Right lobe of liver (tissue), 6 donors: ENCODE data around the gene MSL1. TPM values are rescaled to one million over a fixed set of nuclear protein-coding genes. Genes with fewer than 3 reads are reported as not detected.

ENCODE experiments used
- ATAC-seq, 4 donors: fragments of 200-7000 bp; cut with Tn5 transposase; one replicate each; pipeline ENCODE4 v1.9.1; 2020; ENCODE audit warnings: mild to moderate bottlenecking in 4 of 4, moderate library complexity in 4 of 4
- DNase-seq, 3 donors: peaks; one replicate each; pipeline ENCODE4 v3.0.0-alpha.2; 2020
- H3K27ac ChIP-seq, 3 donors: fragments of 200-600 bp; one replicate each; pipeline ENCODE4 v1.8.0; 2022
- H3K27me3 ChIP-seq, 2 donors: fragments of 200-600 bp; one replicate each; pipeline ENCODE4 v1.8.0; 2022
- H3K36me3 ChIP-seq, 4 donors: fragments of 200-600 bp; sonication (generic) in 1 of 4; one replicate each; pipeline versions ENCODE4 v1.5.1 to v1.8.0; 2017 to 2022; ENCODE audit warnings: control low read depth in 1 of 4
- H3K4me1 ChIP-seq, 4 donors: fragments of 200-600 bp; sonication (generic) in 1 of 4; one replicate each; pipeline versions ENCODE4 v1.5.1 to v1.8.0; 2017 to 2022; ENCODE audit warnings: control low read depth in 1 of 4
- H3K4me3 ChIP-seq, 3 donors: fragments of 200-600 bp; one replicate each; pipeline ENCODE4 v1.8.0; 2022
- H3K9me3 ChIP-seq, 4 donors: fragments of 200-600 bp; sonication (generic) in 1 of 4; one replicate each; pipeline versions ENCODE4 v1.5.1 to v1.8.0; 2017 to 2022; ENCODE audit warnings: control low read depth in 1 of 4
- POLR2A ChIP-seq: fragments of 450-650 bp; IDR thresholded peaks from one replicate; pipeline ENCODE4 v1.6.1; 2017; ENCODE audit warnings: antibody characterized with exemption, mild to moderate bottlenecking
- WGBS: methylation state at CpG from one replicate; pipeline ENCODE4 v1.1.6; 2018; ENCODE audit warnings: low coverage, low lambda C conversion rate; ENCODE audit not compliant: insufficient coverage; ENCODE audit errors: missing lambda C conversion rate; 5-methylcytosine and 5-hydroxymethylcytosine counted together
- intact Hi-C, 2 donors: fragments of 100-400 bp; cut with DNase I; formaldehyde crosslinking; loops; one replicate each; pipeline versions ENCODE4 v1.11.2 to v1.14.1; 2022
- total RNA-seq, 6 experiments: library from RNA; depleted of rRNA in 2 of 6; stranded (reverse); fragments of >200 nt in 2 of 6; fragmentation: NEBNext Ultra II Directional in 3 of 6; extraction: Animal tissue kit (Norgen Biotek cat#: 25700) in 3 of 6; gene quantifications; one replicate each; pipeline versions ENCODE4 v1.1.0 to v1.2.4, GENCODE V29; 2016 to 2023
- TF ChIP-seq, protein P1 (sequence below), 4 donors: fragments of 200-600 bp in 3 of 4; fragments of 450-650 bp in 1 of 4; IDR thresholded peaks; one replicate each; pipeline versions ENCODE4 v1.5.1 to v1.8.0; 2016 to 2022; ENCODE audit warnings: antibody characterized with exemption in 4 of 4, mild to moderate bottlenecking in 2 of 4
- donor health status: DM: no; HTN: yes; CAD: no.
- donor health status: DM: no; HTN: no; CAD: no.
- donor health status: DM: no; HTN: no; CAD: no.
- donor health status: DM: no; HTN: yes; CAD: no.
- donor health status: DM: no; HTN: yes; CAD: no.

MSL1 gene
- total RNA-seq, 6 experiments from 2014 or later = 31.1 to 43.8 (median 36.0) TPM

DNA sequence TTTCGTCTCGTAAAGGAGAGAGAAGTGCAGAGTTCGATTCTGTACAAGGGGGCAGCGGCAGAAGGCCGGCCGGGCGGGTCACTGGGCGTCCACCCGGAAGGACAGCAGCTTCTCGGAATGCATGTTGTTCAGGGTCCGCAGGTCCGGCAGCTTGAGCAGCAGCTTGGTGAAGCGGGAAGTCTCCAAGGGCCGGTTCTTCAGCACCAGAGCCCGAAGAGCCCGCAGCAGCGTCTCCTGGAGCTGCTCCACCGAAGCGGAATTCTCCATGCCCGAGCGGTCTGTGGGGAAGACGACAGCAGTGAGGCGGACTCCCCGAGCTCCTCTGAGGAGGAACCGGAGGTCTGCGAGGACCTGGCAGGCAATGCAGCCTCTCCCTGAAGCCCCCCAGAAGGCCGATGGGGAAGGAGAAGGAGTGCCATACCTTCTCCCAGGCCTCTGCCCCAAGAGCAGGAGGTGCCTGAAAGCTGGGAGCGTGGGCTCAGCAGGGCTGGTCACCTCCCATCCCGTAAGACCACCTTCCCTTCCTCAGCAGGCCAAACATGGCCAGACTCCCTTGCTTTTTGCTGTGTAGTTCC lies 28.7 kb upstream of the MSL1 start:
- peaks cover 0 to 51% (median 30%) of the 10 kb centered on the region in 4 donors for H3K36me3 ChIP-seq
- intact Hi-C loops = no loop called here
- DNase-seq (no peak), ATAC-seq (no peak)
- WGBS = 56% methylated on average over 8 of the region's 29 CpGs
- no peaks in the 10 kb centered on the region for H3K9me3 ChIP-seq
- H3K4me1 ChIP-seq = peaks cover 0 to 39% (median 20%) of the 10 kb centered on the region in 4 donors
- H3K27me3 ChIP-seq = no peaks in the 10 kb centered on the region
- H3K4me3 ChIP-seq = no peak overlapping the region
- no peak overlapping the region for H3K27ac ChIP-seq
- TF ChIP-seq, protein P1, sequence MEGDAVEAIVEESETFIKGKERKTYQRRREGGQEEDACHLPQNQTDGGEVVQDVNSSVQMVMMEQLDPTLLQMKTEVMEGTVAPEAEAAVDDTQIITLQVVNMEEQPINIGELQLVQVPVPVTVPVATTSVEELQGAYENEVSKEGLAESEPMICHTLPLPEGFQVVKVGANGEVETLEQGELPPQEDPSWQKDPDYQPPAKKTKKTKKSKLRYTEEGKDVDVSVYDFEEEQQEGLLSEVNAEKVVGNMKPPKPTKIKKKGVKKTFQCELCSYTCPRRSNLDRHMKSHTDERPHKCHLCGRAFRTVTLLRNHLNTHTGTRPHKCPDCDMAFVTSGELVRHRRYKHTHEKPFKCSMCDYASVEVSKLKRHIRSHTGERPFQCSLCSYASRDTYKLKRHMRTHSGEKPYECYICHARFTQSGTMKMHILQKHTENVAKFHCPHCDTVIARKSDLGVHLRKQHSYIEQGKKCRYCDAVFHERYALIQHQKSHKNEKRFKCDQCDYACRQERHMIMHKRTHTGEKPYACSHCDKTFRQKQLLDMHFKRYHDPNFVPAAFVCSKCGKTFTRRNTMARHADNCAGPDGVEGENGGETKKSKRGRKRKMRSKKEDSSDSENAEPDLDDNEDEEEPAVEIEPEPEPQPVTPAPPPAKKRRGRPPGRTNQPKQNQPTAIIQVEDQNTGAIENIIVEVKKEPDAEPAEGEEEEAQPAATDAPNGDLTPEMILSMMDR (IDR thresholded peaks at IDR 0.05) = no peak

DNA sequence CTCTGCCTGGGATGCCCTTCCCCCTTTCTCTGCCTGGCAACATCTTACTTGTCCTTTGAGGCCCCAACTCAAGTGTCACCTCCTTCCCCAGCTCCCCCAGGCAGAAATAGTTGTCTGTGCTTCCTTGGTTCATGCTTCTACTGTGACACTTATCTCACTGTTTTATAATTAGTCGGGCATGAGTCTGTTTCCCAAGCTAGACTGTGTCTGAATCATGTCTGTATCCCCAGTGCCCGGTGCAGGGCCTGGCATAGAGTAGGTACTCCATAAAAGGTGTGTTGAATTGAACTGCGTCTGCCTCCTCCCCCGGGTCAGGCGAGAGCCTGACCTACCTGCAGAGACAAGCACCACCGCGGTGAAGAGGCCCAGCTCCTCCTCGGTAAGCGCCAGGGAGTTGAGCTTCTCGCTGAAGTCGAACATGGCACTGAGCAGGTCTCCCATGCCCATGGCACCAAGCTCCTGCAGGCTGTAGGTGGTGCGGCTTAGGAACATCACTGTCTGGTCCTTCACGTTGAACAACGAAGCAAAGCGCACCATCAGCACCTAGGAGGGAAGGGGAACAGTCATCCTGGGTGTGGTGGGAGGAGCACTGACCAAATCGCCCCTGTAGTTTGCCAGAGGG lies 28.1 kb upstream of the MSL1 start:
- H3K4me3 ChIP-seq = no peak overlapping the region
- H3K36me3 ChIP-seq = peaks cover 0 to 49% (median 29%) of the 10 kb centered on the region in 4 donors
- H3K9me3 ChIP-seq = no peaks in the 10 kb centered on the region
- TF ChIP-seq, protein P1 (IDR thresholded peaks at IDR 0.05) = no peak
- TF ChIP-seq POLR2A = no peak
- no peak for DNase-seq
- 48% methylated on average over 2 of the region's 16 CpGs for WGBS
- H3K27ac ChIP-seq = no peak overlapping the region
- no peak for ATAC-seq
- H3K27me3 ChIP-seq = no peaks in the 10 kb centered on the region
- intact Hi-C loops = no loop called here
- peaks cover 2 to 40% (median 23%) of the 10 kb centered on the region in 4 donors for H3K4me1 ChIP-seq

DNA sequence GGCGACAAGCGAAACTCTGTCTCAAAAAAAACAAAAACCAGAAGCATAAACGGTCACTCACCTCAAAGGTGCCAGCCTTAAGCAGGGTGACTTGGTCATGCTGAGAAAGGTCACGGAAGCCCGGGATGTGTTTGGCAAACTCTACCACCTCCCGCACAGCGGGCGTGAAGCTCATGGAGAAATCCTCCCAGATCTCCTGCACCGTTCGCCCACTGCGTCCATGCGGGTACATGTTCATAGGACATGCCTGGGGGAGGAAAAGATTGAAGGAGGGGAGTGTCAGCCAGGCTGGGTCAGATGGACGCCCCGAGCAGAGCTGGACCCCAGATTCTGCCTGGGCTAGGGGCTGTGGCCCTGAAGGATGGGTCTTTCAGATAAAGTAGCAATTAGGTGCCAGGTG lies 26.9 kb upstream of the MSL1 start:
- WGBS = 66% methylated on average over 4 of the region's 14 CpGs
- H3K9me3 ChIP-seq = no peaks in the 10 kb centered on the region
- H3K27me3 ChIP-seq = no peaks in the 10 kb centered on the region
- no peak overlapping the region for H3K27ac ChIP-seq
- H3K36me3 ChIP-seq = peaks cover 0 to 49% (median 29%) of the 10 kb centered on the region in 4 donors
- peaks cover 2 to 40% (median 23%) of the 10 kb centered on the region in 4 donors for H3K4me1 ChIP-seq
- DNase-seq (no peak), ATAC-seq (no peak)
- no peak overlapping the region for H3K4me3 ChIP-seq
- intact Hi-C loops = no loop called here
- no peak for TF ChIP-seq POLR2A
- TF ChIP-seq, protein P1 (IDR thresholded peaks at IDR 0.05) = no peak

DNA sequence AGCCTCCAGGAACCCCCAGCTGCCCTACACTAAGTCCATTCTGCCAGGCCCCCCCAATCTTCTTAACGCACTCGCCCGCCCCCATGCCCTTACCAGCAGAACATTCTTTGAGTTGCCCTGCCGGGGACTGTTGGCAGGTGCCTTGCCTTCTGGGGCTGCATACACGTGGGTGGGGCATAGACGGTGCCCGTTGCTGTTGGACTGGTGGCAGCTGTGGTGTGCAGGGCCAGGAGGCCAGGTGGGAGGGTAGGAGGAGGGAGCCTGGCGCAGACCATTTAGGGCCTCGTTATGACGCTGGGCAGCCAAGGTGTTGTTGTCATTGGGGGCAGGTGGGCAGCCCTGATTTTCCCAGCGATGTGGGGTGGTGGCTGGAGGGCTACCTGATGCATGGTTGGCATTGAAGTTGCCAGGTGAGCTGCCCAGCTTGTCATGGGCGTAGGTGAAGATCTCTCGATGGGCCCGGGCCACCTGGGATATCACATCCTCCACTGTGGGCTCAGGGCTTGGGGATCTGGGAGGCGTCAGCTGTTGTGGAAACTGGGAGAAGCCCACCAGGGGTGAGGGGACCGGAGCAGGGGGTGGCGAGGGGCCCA lies 26.3 kb upstream of the MSL1 start:
- no peak for ATAC-seq
- peaks cover 2 to 40% (median 23%) of the 10 kb centered on the region in 4 donors for H3K4me1 ChIP-seq
- peak overlapping the region; percentile 34 to 93 (median 90) for H3K27ac ChIP-seq
- TF ChIP-seq, protein P1 (IDR thresholded peaks at IDR 0.05) = no peak
- no peak for TF ChIP-seq POLR2A
- H3K9me3 ChIP-seq = no peaks in the 10 kb centered on the region
- WGBS = 41% methylated on average over 10 of the region's 17 CpGs
- no peaks in the 10 kb centered on the region for H3K27me3 ChIP-seq
- H3K36me3 ChIP-seq = peaks cover 0 to 49% (median 29%) of the 10 kb centered on the region in 4 donors
- no peak overlapping the region for H3K4me3 ChIP-seq
- intact Hi-C loops = no loop called here
- peak in 1 of 3 donors; percentile 37 for DNase-seq
